NCI-H69 (cell line): Measurements from ENCODE around the gene PSPN.
A peak's percentile ranks its signal among the peaks of the same experiment; 100 is the strongest.
"Not testable (repeated sequence)": the region's sequence is repeated elsewhere in the genome, so short reads cannot be mapped to it uniquely, and the experiment has no call there.

Experiments
- DNase-seq: peaks from one replicate; lab custom pipeline; 2025; lab: John Stamatoyannopoulos, UW

Gene PSPN

GRCh38 chr19:6402837-6403608 lies 27.3 kb upstream of the PSPN start:
- DNase-seq = no peak

- no peak for DNase-seq
Measured at GRCh38 chr19:6402058-6402457, 26.3 kb upstream of the PSPN start.

- not testable (repeated sequence) for DNase-seq
Measured at GRCh38 chr19:6400062-6400944, 24.6 kb upstream of the PSPN start.

- DNase-seq = no peak
Measured at GRCh38 chr19:6396305-6396704, 20.6 kb upstream of the PSPN start.

GRCh38 chr19:6394831-6395230 lies 19.1 kb upstream of the PSPN start:
- DNase-seq = no peak

- DNase-seq = no peak
Measured at GRCh38 chr19:6393983-6394412, 18.3 kb upstream of the PSPN start.

GRCh38 chr19:6393074-6393982 lies 17.6 kb upstream of the PSPN start, which contains the start of gene GTF2F1:
GTF2F1 (minus strand) TSS chr19:6393164; CDS start chr19:6392995, 169 bp downstream.
- DNase-seq = peak; percentile 98

GRCh38 chr19:6392221-6393073 lies 16.7 kb upstream of the PSPN start:
- DNase-seq = no peak

GRCh38 chr19:6387372-6387771 lies 11.6 kb upstream of the PSPN start:
- no peak for DNase-seq

- DNase-seq = no peak
Measured at GRCh38 chr19:6384381-6384780, 8.6 kb upstream of the PSPN start.

- no peak for DNase-seq
Measured at GRCh38 chr19:6383188-6383587, 7.5 kb upstream of the PSPN start.

- DNase-seq = no peak
Measured at GRCh38 chr19:6381030-6381750, 5.5 kb upstream of the PSPN start.

GRCh38 chr19:6379744-6380143 lies 4.0 kb upstream of the PSPN start:
- no peak for DNase-seq

GRCh38 chr19:6378486-6378885 lies 2.8 kb upstream of the PSPN start:
- DNase-seq = no peak

- DNase-seq = no peak
Measured at GRCh38 chr19:6378041-6378440, 2.3 kb upstream of the PSPN start.

GRCh38 chr19:6376512-6377190 lies 918 bp upstream of the PSPN start:
- DNase-seq = no peak

GRCh38 chr19:6374711-6375410 lies 872 bp downstream of the PSPN start:
- no peak for DNase-seq

- DNase-seq = no peak
Measured at GRCh38 chr19:6374161-6374709, 1.5 kb downstream of the PSPN start.

- peak; percentile 55 for DNase-seq
Measured at GRCh38 chr19:6373813-6374108, 2.0 kb downstream of the PSPN start.
